Activated CD4-positive, alpha-beta T cell treated with anti-CD3 and anti-CD28 coated beads, Interleukin-2, Interleukin-4, amounts not matched to agents 100 ng/mL and 50 ng/mL, durations not matched to agents 16 hours and 8 hours (primary cell): ENCODE results near the gene CDK7.
"Not testable (repeated sequence)": the region's sequence is repeated elsewhere in the genome, so short reads cannot be mapped to it uniquely, and the experiment has no call there.

Source experiments
- DNase-seq: peaks from one replicate; pipeline ENCODE4 v3.0.0-alpha.2; 2020; ENCODE audit warnings: low spot score

The CDK7 gene

GRCh38 chr5:69234457-69235268, at the start of gene CDK7:
Gene CDK7, plus strand, starts transcription at chr5:69234886. Its CDS starts 90 bp downstream, at chr5:69234976.
- DNase-seq: peak; percentile 92

DNA sequence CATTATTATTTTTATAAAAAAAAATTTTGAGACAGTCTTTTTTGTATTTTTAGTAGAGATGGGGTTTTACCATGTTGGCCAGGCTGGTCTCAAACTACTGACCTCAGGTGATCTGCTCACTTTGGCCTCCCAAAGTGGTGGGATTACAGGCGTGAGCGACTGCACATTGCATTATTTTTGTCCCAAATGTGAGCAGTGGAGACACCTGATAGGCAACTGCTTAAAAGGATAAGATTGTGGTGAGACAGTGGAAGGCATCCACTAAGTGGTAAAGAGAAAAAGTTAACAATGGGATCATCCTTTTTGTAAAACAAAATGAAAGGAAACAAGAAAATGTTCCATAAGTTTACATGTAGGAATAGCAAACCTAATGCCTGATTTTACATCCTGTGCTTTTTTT, 47.3 kb upstream of the CDK7 start:
- DNase-seq: no peak

- no peak for DNase-seq
Measured at GRCh38 chr5:69188811-69189161, 45.9 kb upstream of the CDK7 start.

DNA sequence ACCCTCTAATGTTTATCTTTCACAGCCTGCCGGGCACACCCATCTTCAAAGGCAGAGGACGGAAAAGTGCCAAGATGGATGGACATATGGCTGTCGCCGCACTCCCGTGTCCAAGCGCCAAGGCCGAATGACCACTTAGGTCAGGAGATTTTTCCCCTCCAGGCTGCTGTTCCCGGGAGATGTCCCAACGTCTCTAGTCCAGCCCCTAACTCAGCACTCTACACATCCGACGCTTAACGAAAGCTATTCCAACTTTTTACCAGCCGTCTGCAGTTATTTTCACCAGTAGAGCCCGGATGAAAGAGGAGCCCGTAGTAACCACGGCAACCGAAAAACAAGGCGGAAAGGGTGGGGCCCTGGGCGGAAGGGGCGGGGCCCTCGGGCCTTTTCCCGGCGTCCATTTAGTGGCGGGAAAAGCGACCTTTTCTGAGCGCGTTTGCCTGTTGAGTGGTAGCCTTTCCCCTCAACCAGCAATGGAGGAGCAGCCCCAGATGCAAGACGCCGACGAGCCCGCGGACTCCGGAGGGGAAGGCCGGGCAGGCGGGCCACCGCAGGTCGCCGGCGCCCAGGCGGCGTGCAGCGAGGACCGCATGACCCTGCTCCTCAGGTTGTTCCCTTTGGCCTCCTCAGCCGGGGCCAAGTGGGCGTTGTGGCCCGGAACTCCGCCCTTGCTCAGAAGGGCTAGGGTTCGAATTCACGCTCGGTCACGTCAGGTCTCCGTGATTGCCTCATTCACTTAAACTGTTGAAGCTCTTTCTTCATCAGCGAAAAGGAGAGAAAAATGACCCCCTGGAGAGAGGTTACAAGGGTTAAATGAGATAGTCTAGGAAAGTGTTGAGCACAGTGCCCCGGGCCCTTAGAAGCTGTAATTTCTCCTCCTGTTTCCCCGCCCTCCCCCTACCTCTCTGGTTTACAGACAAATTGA, 45.3 kb upstream of the CDK7 start, which contains the start of gene CENPH:
Gene CENPH, plus strand, starts transcription at position 422 of the 925 bp plus-strand sequence. Its CDS starts 52 bp downstream, at position 474.
- DNase-seq: peak; percentile 95

- DNase-seq: no peak
Measured at GRCh38 chr5:69202497-69202896, 32.2 kb upstream of the CDK7 start.

DNA sequence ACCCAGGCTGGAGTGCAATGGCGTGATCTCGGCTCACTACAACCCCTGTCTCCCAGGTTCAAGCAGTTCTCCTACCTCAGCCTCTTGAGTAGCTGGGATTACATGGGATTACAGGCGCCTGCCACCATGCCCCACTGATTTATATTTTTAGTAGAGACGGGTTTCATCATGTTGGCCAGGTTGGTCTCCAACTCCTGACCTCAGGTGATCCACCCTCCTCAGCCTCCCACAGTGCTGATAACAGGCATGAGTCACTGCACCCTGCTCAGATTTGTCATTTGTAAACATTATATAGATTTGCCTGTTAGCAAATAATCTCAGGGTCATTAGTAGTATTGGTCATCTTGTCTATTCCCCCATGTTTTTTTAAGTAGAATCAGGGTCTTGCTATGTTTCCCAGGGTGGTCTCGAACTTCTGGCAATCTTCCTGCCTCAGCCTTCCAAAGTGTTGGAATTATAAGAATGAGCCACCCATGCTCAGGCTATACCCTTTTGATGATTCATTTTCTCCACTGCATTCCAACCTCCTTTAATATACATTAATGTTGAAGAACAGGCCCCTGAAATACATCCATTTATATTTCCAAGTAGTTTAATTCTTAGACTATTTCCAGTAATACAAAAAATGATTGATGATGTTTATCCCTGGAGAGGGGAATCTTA, 28.0 kb upstream of the CDK7 start:
- no peak for DNase-seq

- no peak for DNase-seq
Measured at GRCh38 chr5:69209602-69210001, 25.1 kb upstream of the CDK7 start.

DNA sequence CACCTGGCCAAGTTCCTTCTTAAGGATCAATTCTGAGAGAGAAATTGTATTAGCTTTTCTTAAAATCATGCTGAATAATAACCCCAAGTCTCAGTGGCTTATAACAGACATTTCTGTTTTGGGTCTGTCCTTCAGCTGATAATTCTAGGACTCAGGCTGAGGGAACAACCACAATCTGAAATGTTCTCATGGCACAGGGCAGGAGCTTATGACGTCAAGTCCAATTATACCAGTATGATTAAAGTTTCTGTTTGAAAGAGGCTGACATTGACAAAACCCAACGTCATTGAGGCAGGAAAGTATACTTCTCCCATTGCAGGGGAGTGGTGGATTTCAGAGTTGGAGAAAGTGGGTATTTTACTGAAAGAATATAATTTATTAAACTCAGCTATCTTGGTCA, 23.5 kb upstream of the CDK7 start:
- DNase-seq: no peak

DNA sequence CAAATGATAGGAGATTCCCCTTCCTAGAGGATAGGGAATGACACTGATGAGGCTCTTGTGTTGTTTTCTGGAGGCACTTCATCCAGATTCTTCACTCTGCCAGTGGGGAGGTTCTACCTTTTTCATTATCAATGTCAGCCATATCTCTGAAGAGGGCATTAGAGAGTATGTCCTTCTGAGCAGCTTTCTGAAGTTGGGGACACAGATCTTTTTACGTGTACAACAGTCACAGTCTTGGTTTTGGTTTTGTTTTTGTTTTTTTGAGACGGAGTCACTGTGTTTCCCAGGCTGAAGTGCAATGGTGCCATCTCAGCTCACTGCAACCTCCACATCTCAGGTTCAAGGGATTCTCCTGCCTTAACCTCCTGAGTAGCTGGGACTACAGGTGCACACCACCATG, 22.7 kb upstream of the CDK7 start:
- DNase-seq: no peak

DNA sequence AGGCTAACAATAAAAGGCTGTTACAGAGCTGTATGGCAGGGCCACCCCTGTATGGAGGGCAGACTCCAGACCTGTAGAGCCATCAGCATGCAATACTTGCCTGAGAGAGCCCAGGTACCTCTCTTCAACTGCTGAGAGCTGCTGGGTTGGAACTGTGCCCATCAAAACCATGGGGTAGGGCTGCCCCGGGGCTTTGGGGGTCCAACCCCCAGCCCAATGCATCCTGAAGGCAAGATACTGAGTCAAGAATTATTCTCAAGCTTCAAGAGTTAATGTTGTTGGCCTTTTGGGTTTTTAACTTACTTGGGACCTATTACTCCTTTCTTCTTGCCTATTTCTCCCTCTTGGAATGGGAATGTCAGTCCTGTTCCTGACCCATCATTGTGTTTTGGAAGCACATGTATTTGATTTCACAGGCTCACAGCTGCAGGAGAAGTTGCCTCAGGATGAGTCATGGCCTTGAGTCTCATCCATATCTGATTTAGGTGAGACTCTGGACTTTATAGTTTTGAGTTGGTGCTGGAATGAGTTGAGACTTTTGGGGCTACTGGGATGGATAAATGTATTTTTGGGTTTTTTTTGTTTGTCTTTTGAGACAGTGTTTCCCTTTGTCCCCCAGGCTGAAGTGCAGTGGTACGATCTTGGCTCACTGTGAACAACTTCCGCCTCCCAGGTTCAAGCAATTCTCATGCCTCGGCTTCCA, 21.0 kb upstream of the CDK7 start:
- no peak for DNase-seq

- DNase-seq: peak; percentile 4
Measured at GRCh38 chr5:69217151-69217511, 17.6 kb upstream of the CDK7 start.

DNA sequence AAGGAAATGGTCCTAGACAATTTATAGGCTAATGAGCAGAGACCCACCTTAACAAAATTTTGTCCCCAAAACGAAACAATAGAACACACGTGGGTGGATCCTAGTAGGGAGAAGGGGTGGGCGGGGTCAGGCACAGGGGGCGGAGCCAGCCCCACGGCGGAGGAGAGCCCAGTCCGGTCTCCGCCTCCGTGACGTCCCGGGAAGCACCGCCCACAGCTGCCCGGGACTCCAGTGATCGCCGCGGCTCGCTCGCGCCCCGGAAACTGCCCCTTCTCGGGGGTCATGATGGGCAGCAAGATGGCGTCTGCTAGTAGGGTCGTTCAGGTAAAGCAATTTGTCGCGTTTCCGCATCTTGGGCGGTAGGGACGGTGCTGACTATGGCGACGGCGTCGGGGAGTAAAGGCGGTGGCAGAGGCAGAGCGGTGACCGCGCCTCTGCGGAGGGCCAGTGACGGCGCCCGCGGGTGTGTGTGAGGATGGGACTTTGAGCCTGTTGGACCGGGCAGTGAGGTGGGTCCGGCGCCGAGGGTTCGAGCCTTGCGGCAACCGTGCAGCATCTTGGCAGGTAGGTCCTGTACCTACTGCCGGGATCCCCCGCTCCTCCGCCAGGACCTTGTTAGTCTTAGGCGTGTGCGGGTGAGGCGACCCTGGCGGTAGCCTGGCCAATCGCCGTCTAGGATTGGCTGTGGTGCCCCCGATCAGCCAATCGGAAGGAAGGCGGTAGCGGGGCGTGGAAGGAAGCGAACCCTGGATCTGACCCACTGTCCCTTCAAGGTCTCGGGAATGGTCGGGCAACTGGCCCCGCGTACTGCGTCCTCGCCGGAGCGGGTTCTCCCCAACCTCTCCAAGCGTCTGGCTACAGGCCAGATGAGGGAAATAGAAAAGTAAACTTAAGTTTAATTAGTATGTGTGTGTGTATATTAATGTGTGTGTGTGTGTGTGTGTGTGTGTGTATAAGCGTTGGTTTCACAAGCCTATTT, 16.8 kb upstream of the CDK7 start:
- peak; percentile 97 for DNase-seq

DNA sequence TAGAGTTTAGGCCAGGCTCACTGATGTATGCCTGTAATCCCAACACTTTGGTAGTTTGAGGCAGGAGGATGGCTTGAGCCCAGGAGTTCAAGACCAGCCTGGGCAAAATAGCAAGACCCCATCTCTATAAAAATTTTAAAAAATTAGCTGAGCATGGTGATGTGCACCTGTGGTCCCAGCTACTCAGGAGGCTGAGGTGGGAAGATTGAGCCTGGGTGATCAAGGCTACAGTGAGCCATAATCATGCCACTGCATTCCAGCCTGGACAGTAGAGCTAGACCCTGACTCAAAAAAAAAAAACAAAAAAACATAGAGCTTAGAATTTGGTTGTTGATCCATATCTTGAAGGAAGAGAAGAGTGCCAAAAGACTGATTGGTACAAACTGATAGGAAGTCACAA, 14.7 kb upstream of the CDK7 start:
- no peak for DNase-seq

GRCh38 chr5:69220371-69220770, 14.3 kb upstream of the CDK7 start:
- DNase-seq: not testable (repeated sequence)

GRCh38 chr5:69220833-69221232, 13.9 kb upstream of the CDK7 start:
- DNase-seq: not testable (repeated sequence)

GRCh38 chr5:69224520-69224919, 10.2 kb upstream of the CDK7 start:
- DNase-seq: no peak

- DNase-seq: no peak
Measured at GRCh38 chr5:69225860-69226259, 8.8 kb upstream of the CDK7 start.

GRCh38 chr5:69230181-69230580, 4.5 kb upstream of the CDK7 start:
- DNase-seq: no peak

DNA sequence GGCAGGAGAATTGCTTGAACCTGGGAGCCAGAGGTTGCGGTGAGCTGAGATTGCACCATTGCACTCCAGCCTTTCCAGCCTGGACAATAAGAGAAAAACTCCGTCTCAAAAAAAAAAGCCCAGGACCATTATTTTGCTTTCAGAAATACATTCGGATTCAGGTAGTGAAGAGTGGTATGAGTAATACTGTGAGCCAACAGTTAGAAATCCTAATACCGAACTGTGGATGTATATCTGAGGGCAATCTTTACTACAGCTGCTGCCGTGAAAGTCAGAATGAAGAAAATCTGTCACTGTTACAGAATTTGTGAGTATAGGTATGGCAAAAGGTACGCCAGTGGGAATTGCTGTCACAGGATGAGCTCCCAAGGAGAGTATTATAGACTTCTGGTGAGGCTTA, 3.4 kb upstream of the CDK7 start:
- DNase-seq: no peak

- no peak for DNase-seq
Measured at GRCh38 chr5:69231851-69232250, 2.8 kb upstream of the CDK7 start.

DNA sequence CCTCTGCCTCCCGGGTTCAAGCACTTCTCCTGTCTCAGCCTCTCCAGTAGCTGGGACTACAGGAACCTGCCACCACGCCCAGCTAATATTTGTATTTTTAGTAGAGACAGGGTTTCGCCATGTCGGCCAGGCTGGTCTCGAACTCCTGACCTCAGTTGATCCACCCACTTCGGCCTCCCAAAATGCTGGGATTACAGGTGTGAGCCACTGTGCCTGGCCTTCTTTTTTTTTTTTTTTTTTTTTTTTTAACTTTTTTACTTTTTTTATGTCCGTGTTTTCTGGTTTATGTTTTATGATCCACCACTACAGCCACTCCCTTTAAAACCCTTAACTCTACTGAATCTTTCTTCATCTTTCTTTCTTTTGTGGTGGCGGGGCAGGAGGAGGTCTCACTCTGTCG, 2.0 kb downstream of the CDK7 start:
- not testable (repeated sequence) for DNase-seq
